OCI-LY1 (cell line): Measurements from ENCODE around the gene NMRK2.

Source experiments
- H2AFZ ChIP-seq: fragments of 200-600 bp; sonication (generic), shearing (Covaris generic); 2 replicates; pipeline ENCODE4 v1.6.0; 2014; ENCODE audit warnings: antibody characterized with exemption, mild to moderate bottlenecking, low read length
- H3F3A ChIP-seq: fragments of 200-600 bp; sonication (generic), shearing (Covaris generic); 2 replicates; pipeline ENCODE4 v1.6.0; 2014; ENCODE audit warnings: mild to moderate bottlenecking, antibody characterized with exemption, low read length, moderate library complexity; ENCODE audit not compliant: insufficient read depth
- H3K27ac ChIP-seq: fragments of 200-600 bp; sonication (generic); 2 replicates; pipeline ENCODE4 v1.5.1; 2014; ENCODE audit warnings: low read length, mixed run types, mild to moderate bottlenecking, low read depth; ENCODE audit not compliant: poor library complexity, severe bottlenecking
- H3K27me3 ChIP-seq: fragments of 200-600 bp; sonication (generic); 2 replicates; pipeline ENCODE4 v1.6.0; 2014; ENCODE audit warnings: antibody characterized with exemption, mild to moderate bottlenecking, low read length, moderate library complexity; ENCODE audit not compliant: insufficient read depth
- H3K36me3 ChIP-seq: fragments of 200-600 bp; sonication (generic); 2 replicates; pipeline ENCODE4 v1.6.1; 2014; ENCODE audit warnings: mild to moderate bottlenecking, antibody characterized with exemption, low read length, moderate library complexity, mixed read lengths; ENCODE audit not compliant: insufficient read depth
- H3K4me1 ChIP-seq: fragments of 200-600 bp; sonication (generic); 2 replicates; pipeline ENCODE4 v1.5.1; 2014; ENCODE audit warnings: mild to moderate bottlenecking, low read length, moderate library complexity; ENCODE audit not compliant: insufficient read depth, severe bottlenecking
- H3K4me2 ChIP-seq: fragments of 200-600 bp; sonication (generic), shearing (Covaris generic); 2 replicates; pipeline ENCODE4 v1.6.1; 2014; ENCODE audit warnings: low read length
- H3K4me3 ChIP-seq: fragments of 200-600 bp; sonication (generic); 2 replicates; pipeline ENCODE4 v1.5.1; 2014; ENCODE audit warnings: low read length, low read depth, mild to moderate bottlenecking, mixed read lengths; ENCODE audit not compliant: poor library complexity, severe bottlenecking
- H3K79me2 ChIP-seq: fragments of 200-600 bp; shearing (Covaris generic); 2 replicates; pipeline ENCODE4 v1.6.1; 2016; ENCODE audit warnings: mixed run types, low read length, mixed read lengths; ENCODE audit not compliant: insufficient read depth
- H3K9ac ChIP-seq: fragments of 200-600 bp; sonication (generic), shearing (Covaris generic); 2 replicates; pipeline ENCODE4 v1.6.1; 2014; ENCODE audit warnings: mild to moderate bottlenecking, low read length, mixed read lengths
- H3K9me2 ChIP-seq: fragments of 200-600 bp; sonication (generic), shearing (Covaris generic); 2 replicates; pipeline ENCODE4 v1.6.1; 2014; ENCODE audit warnings: low read depth, mild to moderate bottlenecking, low read length, mixed read lengths
- H3K9me3 ChIP-seq: fragments of 200-600 bp; shearing (Covaris generic); 2 replicates; pipeline ENCODE4 v1.6.1; 2014; ENCODE audit warnings: low read length, mixed read lengths
- H4K20me1 ChIP-seq: fragments of 200-600 bp; sonication (generic), shearing (Covaris generic); 2 replicates; pipeline ENCODE4 v1.6.0; 2016; ENCODE audit warnings: mild to moderate bottlenecking, low read length; ENCODE audit not compliant: insufficient read depth
- EZH2 ChIP-seq: fragments of 200-600 bp; sonication (generic), shearing (Covaris generic); IDR thresholded peaks from 2 replicates; pipeline ENCODE4 v1.8.0; 2017; ENCODE audit warnings: borderline replicate concordance, mixed run types, mild to moderate bottlenecking, antibody characterized with exemption, low read length, moderate library complexity, mixed read lengths
- TF ChIP-seq, protein P1 (sequence below): fragments of 200-600 bp; sonication (generic), shearing (Covaris generic); IDR thresholded peaks from 2 replicates; pipeline ENCODE4 v1.5.1; 2017; ENCODE audit warnings: mild to moderate bottlenecking, antibody characterized with exemption, low read length, moderate library complexity, mixed read lengths

Gene NMRK2

DNA sequence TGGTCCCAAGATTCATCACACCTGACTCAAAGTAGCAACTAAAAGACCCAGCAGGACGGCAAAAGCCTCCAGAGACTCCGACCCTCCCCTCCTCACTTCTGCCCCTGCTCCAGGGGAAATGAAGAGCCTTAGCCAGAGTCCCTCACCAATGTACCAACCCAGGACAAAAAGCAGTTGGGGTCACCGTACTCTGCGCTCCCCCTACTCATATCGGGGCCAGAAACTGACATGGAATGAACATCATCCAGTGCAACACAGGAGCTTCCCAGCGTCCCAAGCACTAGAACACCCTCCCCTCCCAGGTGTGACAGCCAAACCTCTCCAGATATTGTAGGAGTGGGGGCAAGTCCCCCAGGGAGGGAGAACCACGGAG, 50.7 kb downstream of the NMRK2 start:
- H3K79me2 ChIP-seq = peaks cover 28% of the 10 kb centered on the region
- peak overlapping the region; percentile 100 for H3K9ac ChIP-seq

DNA sequence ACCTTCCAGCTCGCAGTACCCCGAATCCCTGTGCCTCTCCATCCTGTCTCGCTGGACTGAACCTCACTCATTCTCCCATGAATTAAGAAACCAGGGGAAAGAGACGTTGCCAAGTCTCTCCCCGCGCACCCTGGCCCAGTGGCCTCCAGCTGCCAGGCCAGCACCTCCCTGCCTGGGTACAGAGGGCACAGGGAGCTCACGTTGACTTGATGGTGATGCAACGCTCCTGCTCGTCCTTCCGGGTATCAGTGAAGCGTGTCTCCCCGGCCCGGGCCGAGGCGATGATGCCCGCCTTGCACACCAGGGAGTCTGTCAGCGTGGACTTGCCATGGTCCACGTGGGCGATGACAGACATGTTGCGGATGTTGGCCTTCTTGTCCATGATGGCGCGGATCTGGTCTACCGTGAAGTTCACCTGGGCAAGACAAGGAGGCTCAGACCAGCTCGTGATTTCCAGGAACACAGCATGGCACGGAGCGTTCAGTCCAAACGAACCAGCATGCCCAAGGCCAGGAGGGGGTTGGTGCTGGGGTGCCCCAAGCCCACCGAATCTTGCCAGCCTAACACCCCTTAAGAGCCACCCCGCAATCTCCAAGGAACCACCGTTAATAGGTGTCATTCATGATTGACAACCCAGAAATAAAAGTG, 51.2 kb downstream of the NMRK2 start:
- Histone ChIP-seq H4K20me1 (no peaks in the 10 kb centered on the region), H3K36me3 (peaks cover 60% of the 10 kb centered on the region), H3K9me3 (no peaks in the 10 kb centered on the region), H3K9ac (peak overlapping the region; percentile 100), H3K27me3 (no peaks in the 10 kb centered on the region), H3K27ac (peak overlapping the region; percentile 74), H3K4me1 (peaks cover 39% of the 10 kb centered on the region), H3K4me3 (peak overlapping the region; percentile 99), H3K4me2 (peak overlapping the region; percentile 93), H3K79me2 (peaks cover 28% of the 10 kb centered on the region), H2AFZ (no peak overlapping the region), H3K9me2 (no peaks in the 10 kb centered on the region), H3F3A (peaks cover 12% of the 10 kb centered on the region; the same call in 1 of the 2 replicates)
- no peak for TF ChIP-seq EZH2
- TF ChIP-seq, protein P1, sequence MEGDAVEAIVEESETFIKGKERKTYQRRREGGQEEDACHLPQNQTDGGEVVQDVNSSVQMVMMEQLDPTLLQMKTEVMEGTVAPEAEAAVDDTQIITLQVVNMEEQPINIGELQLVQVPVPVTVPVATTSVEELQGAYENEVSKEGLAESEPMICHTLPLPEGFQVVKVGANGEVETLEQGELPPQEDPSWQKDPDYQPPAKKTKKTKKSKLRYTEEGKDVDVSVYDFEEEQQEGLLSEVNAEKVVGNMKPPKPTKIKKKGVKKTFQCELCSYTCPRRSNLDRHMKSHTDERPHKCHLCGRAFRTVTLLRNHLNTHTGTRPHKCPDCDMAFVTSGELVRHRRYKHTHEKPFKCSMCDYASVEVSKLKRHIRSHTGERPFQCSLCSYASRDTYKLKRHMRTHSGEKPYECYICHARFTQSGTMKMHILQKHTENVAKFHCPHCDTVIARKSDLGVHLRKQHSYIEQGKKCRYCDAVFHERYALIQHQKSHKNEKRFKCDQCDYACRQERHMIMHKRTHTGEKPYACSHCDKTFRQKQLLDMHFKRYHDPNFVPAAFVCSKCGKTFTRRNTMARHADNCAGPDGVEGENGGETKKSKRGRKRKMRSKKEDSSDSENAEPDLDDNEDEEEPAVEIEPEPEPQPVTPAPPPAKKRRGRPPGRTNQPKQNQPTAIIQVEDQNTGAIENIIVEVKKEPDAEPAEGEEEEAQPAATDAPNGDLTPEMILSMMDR = no peak

More for the DNA sequence above, 50.7 kb downstream of the NMRK2 start:
- H4K20me1 ChIP-seq = no peaks in the 10 kb centered on the region
- H3F3A ChIP-seq = peaks cover 12% of the 10 kb centered on the region; the same call in 1 of the 2 replicates
- H3K27me3 ChIP-seq = no peaks in the 10 kb centered on the region
- H3K4me2 ChIP-seq = peak overlapping the region; percentile 93
- H3K36me3 ChIP-seq = peaks cover 64% of the 10 kb centered on the region
- H3K4me3 ChIP-seq = peak overlapping the region; percentile 99
- peak overlapping the region; percentile 74 for H3K27ac ChIP-seq
- peaks cover 39% of the 10 kb centered on the region for H3K4me1 ChIP-seq
- no peaks in the 10 kb centered on the region for H3K9me2 ChIP-seq
- H3K9me3 ChIP-seq = no peaks in the 10 kb centered on the region
- H2AFZ ChIP-seq = no peak overlapping the region
- TF ChIP-seq, protein P1 = no peak
- TF ChIP-seq EZH2 = no peak

DNA sequence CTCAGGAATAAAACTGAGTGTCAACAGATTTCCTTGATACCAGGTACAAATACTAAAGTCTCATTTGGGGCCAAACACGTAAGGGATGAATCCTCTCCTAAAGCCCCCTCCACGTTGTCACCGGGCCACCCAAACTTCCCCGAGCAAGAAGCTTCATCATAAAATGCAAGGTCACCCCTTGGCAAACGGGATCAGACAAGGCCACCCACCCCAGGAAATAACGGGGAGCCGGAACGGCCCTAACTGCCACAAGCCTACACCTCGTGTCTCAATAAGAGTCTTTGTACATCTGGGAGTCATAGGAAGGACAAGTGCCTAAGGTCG, 51.7 kb downstream of the NMRK2 start:
- TF ChIP-seq, protein P1 = no peak
- TF ChIP-seq EZH2 = no peak
- Histone ChIP-seq H3K4me2 (peak overlapping the region; percentile 93), H4K20me1 (no peaks in the 10 kb centered on the region), H3K79me2 (peaks cover 28% of the 10 kb centered on the region), H3K27ac (peak overlapping the region; percentile 74), H3F3A (peaks cover 12% of the 10 kb centered on the region; the same call in 1 of the 2 replicates), H3K4me3 (peak overlapping the region; percentile 99), H2AFZ (no peak overlapping the region), H3K9me3 (no peaks in the 10 kb centered on the region), H3K4me1 (peaks cover 44% of the 10 kb centered on the region), H3K9me2 (no peaks in the 10 kb centered on the region), H3K9ac (peak overlapping the region; percentile 100), H3K27me3 (no peaks in the 10 kb centered on the region), H3K36me3 (peaks cover 55% of the 10 kb centered on the region)
